NCI-H82 treated with DMSO at 0.1 percent for 48 hours (cell line): ENCODE measurements around the gene KIAA1958.

Source experiments
- DNase-seq: peaks from one replicate; lab custom pipeline; 2025; ENCODE audit not compliant: unreplicated experiment; lab: John Stamatoyannopoulos, UW

Gene KIAA1958

GRCh38 chr9:112703304-112703703, 216.7 kb downstream of the KIAA1958 start:
- DNase-seq: no peak

GRCh38 chr9:112705768-112706427, 219.3 kb downstream of the KIAA1958 start:
- DNase-seq: peak; percentile 32

GRCh38 chr9:112711050-112711689, 224.5 kb downstream of the KIAA1958 start:
- DNase-seq: no peak

GRCh38 chr9:112712678-112713077, 226.1 kb downstream of the KIAA1958 start:
- DNase-seq: no peak

- peak; percentile 95 for DNase-seq
Observed at GRCh38 chr9:112717661-112718331, 231.2 kb downstream of the KIAA1958 start, which contains the start of gene INIP. INIP (minus strand) TSS chr9:112718117; CDS start chr9:112716485, 1,632 bp downstream.
